Measurements from ENCODE around the gene ZNF451.

Gene ZNF451

GRCh38 chr6:57137350-57137749, 47.4 kb downstream of the ZNF451 start:
- DNase-seq (ENCODE audit: low read depth in 2 of 2), result no peak
- no peak overlapping the region for H3K4me3 ChIP-seq (replicated peaks in 1 of 2; ENCODE audit: low read depth in 2 of 2, low read length in 2 of 2)
- TF ChIP-seq CTCF (IDR thresholded peaks at IDR 0.05; ENCODE audit: low read depth, low read length), result no peak

GRCh38 chr6:57138026-57138425, 48.0 kb downstream of the ZNF451 start:
- H3K4me3 ChIP-seq (replicated peaks in 1 of 2; ENCODE audit: low read depth in 2 of 2, low read length in 2 of 2), result no peak overlapping the region
- TF ChIP-seq CTCF (IDR thresholded peaks at IDR 0.05; ENCODE audit: low read depth, low read length), result no peak
- DNase-seq (ENCODE audit: low read depth in 2 of 2), result no peak

GRCh38 chr6:57141451-57142177, 51.6 kb downstream of the ZNF451 start:
- TF ChIP-seq CTCF (IDR thresholded peaks at IDR 0.05; ENCODE audit: low read depth, low read length), result no peak
- no peak overlapping the region for H3K4me3 ChIP-seq (replicated peaks in 1 of 2; ENCODE audit: low read depth in 2 of 2, low read length in 2 of 2)
- no peak for DNase-seq (ENCODE audit: low read depth in 2 of 2)

- TF ChIP-seq CTCF (IDR thresholded peaks at IDR 0.05; ENCODE audit: low read depth, low read length), result no peak
- H3K4me3 ChIP-seq (replicated peaks in 1 of 2; ENCODE audit: low read depth in 2 of 2, low read length in 2 of 2), result no peak overlapping the region
- DNase-seq (ENCODE audit: low read depth in 2 of 2), result no peak
Measured at GRCh38 chr6:57142178-57142525, 52.2 kb downstream of the ZNF451 start.

- TF ChIP-seq CTCF (IDR thresholded peaks at IDR 0.05; ENCODE audit: low read depth, low read length), result no peak
- no peak overlapping the region for H3K4me3 ChIP-seq (replicated peaks in 1 of 2; ENCODE audit: low read depth in 2 of 2, low read length in 2 of 2)
- no peak for DNase-seq (ENCODE audit: low read depth in 2 of 2)
Measured at GRCh38 chr6:57143690-57144089, 53.7 kb downstream of the ZNF451 start.

- no peak for TF ChIP-seq CTCF (IDR thresholded peaks at IDR 0.05; ENCODE audit: low read depth, low read length)
- no peak for DNase-seq (ENCODE audit: low read depth in 2 of 2)
Measured at GRCh38 chr6:57147401-57147800, 57.4 kb downstream of the ZNF451 start.

More at GRCh38 chr6:57147401-57147800, 57.4 kb downstream of the ZNF451 start:
- H3K4me3 ChIP-seq (replicated peaks in 1 of 2; ENCODE audit: low read depth in 2 of 2, low read length in 2 of 2), result no peak overlapping the region
